Epithelial cell of proximal tubule (primary cell): Measurements from ENCODE around the gene CANT1. TPM values are rescaled to one million over a fixed set of nuclear protein-coding genes. Genes with fewer than 3 reads are reported as not detected.

Experiments
- DNase-seq: peaks from one replicate; pipeline ENCODE4 v3.0.0-alpha.2; 2011; ENCODE audit warnings: low read depth
- H3K4me3 ChIP-seq: 2 replicates; pipeline ENCODE4 v1.5.1; 2011; ENCODE audit warnings: low read depth, mild to moderate bottlenecking, low read length
- CTCF ChIP-seq: conservative IDR thresholded peaks from 2 replicates; pipeline ENCODE4 v1.5.1; 2012; ENCODE audit warnings: low read depth, mild to moderate bottlenecking, low read length
- total RNA-seq: library from RNA; depleted of rRNA; stranded (reverse); fragments of >200 nt; gene quantifications from 2 replicates; pipeline ENCODE4 v1.2.3, GENCODE V29; 2015

Gene CANT1
- total RNA-seq, 1 donor from 2014 or later, result 60.3 TPM

DNA sequence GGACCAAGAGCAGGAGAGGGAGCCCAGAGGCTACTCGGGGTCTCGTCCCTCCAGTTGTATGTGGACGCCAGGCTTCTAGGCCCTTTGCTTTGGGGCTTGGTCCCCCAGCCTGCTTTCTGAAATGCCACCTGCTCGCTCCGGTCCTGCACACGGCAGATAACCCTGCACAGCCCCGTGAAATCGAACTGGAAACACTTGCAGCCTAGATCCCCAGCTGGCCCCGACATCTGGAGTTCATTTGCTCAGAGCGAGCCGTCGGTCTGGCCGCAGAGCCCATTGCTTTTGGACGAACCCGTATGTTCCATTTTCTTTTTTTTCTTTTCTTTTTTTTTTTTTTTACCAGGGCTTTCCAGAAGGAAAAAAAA lies 37.3 kb upstream of the CANT1 start:
- no peak for DNase-seq
- TF ChIP-seq CTCF, result no peak
- H3K4me3 ChIP-seq, result no peak overlapping the region

GRCh38 chr17:79046197-79046915 lies 36.8 kb upstream of the CANT1 start:
- no peak for DNase-seq
- TF ChIP-seq CTCF, result no peak
- H3K4me3 ChIP-seq, result no peak overlapping the region

DNA sequence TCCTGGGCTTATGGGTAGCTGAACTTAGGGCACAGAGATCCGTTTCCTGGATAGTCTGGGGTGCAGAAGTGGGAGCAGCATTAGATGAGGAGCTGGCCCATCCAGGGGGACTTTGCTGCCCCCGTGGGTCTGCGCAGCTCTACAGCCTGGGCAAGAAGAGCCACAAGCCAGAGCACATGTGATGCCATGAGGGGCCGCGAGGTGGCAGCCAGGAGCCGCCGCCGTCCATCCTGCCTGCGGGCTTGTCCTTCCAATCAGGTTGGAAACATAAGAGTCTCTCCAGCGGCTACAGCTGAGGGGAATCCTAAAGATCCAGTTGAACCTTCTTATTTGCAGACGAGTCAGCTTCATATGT lies 36.3 kb upstream of the CANT1 start:
- no peak for DNase-seq
- H3K4me3 ChIP-seq, result no peak overlapping the region
- TF ChIP-seq CTCF, result peak; percentile 84

GRCh38 chr17:79045001-79045729 lies 35.6 kb upstream of the CANT1 start:
- H3K4me3 ChIP-seq, result no peak overlapping the region
- no peak for TF ChIP-seq CTCF
- no peak for DNase-seq

DNA sequence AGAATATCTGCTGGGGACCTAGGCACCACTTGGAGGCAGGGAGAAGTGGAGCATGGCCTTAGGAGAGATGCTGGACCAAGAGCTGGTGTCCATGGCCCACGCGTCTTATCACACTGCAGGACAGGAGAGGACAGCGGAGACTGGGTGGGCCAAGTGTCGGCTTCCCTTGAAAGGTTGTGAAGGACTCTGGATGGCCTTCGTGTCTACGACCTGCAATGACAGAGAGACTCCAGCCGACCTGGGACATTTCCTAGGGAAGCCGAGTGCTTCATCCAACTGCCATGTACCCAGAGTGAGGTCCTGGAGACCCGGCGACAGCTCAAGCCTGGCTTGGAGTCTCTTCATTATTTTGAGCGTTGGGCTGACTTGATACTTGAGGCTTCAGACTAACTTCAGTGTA lies 34.9 kb upstream of the CANT1 start:
- DNase-seq, result no peak
- TF ChIP-seq CTCF, result no peak
- no peak overlapping the region for H3K4me3 ChIP-seq

DNA sequence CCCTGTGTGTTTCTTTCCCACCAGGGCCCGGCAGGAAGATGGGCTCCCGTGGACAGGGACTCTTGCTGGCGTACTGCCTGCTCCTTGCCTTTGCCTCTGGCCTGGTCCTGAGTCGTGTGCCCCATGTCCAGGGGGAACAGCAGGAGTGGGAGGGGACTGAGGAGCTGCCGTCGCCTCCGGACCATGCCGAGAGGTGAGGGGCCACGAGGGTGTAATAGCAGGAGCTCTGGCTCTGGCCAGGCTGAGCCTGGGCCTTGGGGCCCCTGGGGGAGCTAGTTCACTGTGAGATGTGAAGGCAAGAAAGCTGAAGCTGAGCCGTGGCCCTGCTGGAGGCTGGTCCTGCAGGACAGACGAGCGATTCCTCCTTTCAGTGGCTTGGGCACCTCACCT lies 34.4 kb upstream of the CANT1 start:
- no peak for TF ChIP-seq CTCF
- DNase-seq, result no peak
- no peak overlapping the region for H3K4me3 ChIP-seq
